ENCODE results near the gene LRTM2.

DNA sequence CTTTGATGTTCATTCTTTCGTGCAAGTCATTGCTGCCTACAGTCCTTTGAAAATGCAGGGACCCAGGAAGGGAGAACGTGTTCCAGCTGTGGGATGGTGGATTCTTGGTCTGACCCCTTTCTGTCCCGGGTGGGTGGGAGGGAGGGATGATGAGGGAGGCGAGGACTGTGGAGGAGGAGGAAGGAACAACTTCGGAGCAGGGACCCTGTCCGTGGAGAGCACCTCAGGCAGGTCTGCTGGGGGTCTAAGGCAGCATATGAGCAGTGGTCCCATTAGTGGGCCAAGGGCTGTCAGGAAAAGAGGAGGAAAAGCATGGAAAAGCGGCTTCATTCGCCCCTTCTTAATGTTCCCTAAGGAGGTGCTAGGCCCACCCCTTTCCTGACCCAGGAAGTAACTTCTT is 62.0 kb downstream of the LRTM2 start:
- TF ChIP-seq, protein P1, sequence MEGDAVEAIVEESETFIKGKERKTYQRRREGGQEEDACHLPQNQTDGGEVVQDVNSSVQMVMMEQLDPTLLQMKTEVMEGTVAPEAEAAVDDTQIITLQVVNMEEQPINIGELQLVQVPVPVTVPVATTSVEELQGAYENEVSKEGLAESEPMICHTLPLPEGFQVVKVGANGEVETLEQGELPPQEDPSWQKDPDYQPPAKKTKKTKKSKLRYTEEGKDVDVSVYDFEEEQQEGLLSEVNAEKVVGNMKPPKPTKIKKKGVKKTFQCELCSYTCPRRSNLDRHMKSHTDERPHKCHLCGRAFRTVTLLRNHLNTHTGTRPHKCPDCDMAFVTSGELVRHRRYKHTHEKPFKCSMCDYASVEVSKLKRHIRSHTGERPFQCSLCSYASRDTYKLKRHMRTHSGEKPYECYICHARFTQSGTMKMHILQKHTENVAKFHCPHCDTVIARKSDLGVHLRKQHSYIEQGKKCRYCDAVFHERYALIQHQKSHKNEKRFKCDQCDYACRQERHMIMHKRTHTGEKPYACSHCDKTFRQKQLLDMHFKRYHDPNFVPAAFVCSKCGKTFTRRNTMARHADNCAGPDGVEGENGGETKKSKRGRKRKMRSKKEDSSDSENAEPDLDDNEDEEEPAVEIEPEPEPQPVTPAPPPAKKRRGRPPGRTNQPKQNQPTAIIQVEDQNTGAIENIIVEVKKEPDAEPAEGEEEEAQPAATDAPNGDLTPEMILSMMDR (IDR thresholded peaks at IDR 0.05): no peak
- no peak for TF ChIP-seq ZFX (IDR thresholded peaks at IDR 0.05; ENCODE audit: borderline replicate concordance)
